ENCODE results near the gene FNBP1. TPM values are rescaled to one million over a fixed set of nuclear protein-coding genes. Genes with fewer than 3 reads are reported as not detected.

Gene FNBP1
- total RNA-seq, 1 experiment from 2014 or later = 36.5 TPM

GRCh38 chr9:129910628-129911567 is 132.1 kb downstream of the FNBP1 start:
- peak overlapping the region in 2 of 3 experiments; percentile 31 to 67; a peak in 3 of 7 replicates for H3K27ac Mint-ChIP-seq
- Histone ChIP-seq H2AFZ (ENCODE audit: low read length) (no peak overlapping the region), H2BK20ac (ENCODE audit: low read depth, low read length, poor library complexity, severe bottlenecking) (no peak overlapping the region), H3T11ph (ENCODE audit: low read length) (no peak overlapping the region), H4K91ac (ENCODE audit: insufficient read length, low read depth, low read length) (no peak overlapping the region), H2BK15ac (ENCODE audit: low read depth, low read length) (peak overlapping the region; percentile 71; the same call in 1 of the 2 replicates), H4K8ac (replicated peaks; ENCODE audit: insufficient read length, low read depth, low read length) (no peak overlapping the region), H3K9me3 (ENCODE audit: control insufficient read depth, low read depth, low read length) (no peaks in the 10 kb centered on the region), H3K23me2 (ENCODE audit: insufficient read length, low read depth, low read length, poor library complexity, severe bottlenecking) (no peaks in the 10 kb centered on the region), H3K14ac (ENCODE audit: insufficient read depth, low read length) (no peak overlapping the region), H4K5ac (ENCODE audit: insufficient read length, low read depth, low read length) (no peak overlapping the region), H3K79me1 (ENCODE audit: insufficient read depth, low read depth, low read length, poor library complexity, severe bottlenecking) (no peaks in the 10 kb centered on the region), H3K23ac (ENCODE audit: insufficient read length, low read depth, low read length) (no peak overlapping the region), H2BK5ac (ENCODE audit: insufficient read length, low read length) (no peak overlapping the region), H3K4ac (ENCODE audit: low read depth, low read length) (no peak overlapping the region), H4K20me1 (ENCODE audit: control insufficient read depth, insufficient read depth, insufficient read length) (no peaks in the 10 kb centered on the region), H2AK5ac (ENCODE audit: insufficient read length, low read length) (no peak overlapping the region), H3K4me2 (ENCODE audit: insufficient read depth, insufficient read length, low read length) (no peak overlapping the region), H2BK120ac (ENCODE audit: low read depth, low read length, poor library complexity, severe bottlenecking) (no peak overlapping the region), H3K27ac (ENCODE audit: insufficient read length, low read depth, low read length) (no peak overlapping the region), H3K56ac (ENCODE audit: insufficient read length, low read depth, low read length) (no peak overlapping the region), H3K9ac (ENCODE audit: extremely low read depth, insufficient read length, low read length) (no peak overlapping the region), H3K18ac (ENCODE audit: insufficient read length, low read depth, low read length) (no peak overlapping the region), H2BK12ac (ENCODE audit: insufficient read length, low read depth, low read length) (no peak overlapping the region), H3K27me3 (ENCODE audit: insufficient read depth, low read length) (no peaks in the 10 kb centered on the region), H3K79me2 (ENCODE audit: insufficient read depth, low read length) (no peaks in the 10 kb centered on the region), H3K4me1 (ENCODE audit: insufficient read depth, low read length) (peaks cover 3% of the 10 kb centered on the region; the same call in 1 of the 2 replicates)
- peaks cover 3 to 5% of the 10 kb centered on the region in 2 experiments; a peak in 3 of 5 replicates for H3K9me3 Mint-ChIP-seq
- DNase-seq = no peak
- H3K36me3 Mint-ChIP-seq (ENCODE audit: insufficient read depth in 1 of 3, low read depth in 3 of 3) = peaks cover 11 to 16% (median 13%) of the 10 kb centered on the region in 3 experiments
- H3K4me1 Mint-ChIP-seq = peaks cover 15 to 30% of the 10 kb centered on the region in 2 experiments
- WGBS (ENCODE audit: extremely low coverage, insufficient read length, low lambda C conversion rate) = no CpG with 5 or more reads among the region's 15 CpGs
- no peak overlapping the region for H3K4me3 Mint-ChIP-seq
- TF ChIP-seq, protein P1, sequence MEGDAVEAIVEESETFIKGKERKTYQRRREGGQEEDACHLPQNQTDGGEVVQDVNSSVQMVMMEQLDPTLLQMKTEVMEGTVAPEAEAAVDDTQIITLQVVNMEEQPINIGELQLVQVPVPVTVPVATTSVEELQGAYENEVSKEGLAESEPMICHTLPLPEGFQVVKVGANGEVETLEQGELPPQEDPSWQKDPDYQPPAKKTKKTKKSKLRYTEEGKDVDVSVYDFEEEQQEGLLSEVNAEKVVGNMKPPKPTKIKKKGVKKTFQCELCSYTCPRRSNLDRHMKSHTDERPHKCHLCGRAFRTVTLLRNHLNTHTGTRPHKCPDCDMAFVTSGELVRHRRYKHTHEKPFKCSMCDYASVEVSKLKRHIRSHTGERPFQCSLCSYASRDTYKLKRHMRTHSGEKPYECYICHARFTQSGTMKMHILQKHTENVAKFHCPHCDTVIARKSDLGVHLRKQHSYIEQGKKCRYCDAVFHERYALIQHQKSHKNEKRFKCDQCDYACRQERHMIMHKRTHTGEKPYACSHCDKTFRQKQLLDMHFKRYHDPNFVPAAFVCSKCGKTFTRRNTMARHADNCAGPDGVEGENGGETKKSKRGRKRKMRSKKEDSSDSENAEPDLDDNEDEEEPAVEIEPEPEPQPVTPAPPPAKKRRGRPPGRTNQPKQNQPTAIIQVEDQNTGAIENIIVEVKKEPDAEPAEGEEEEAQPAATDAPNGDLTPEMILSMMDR (conservative IDR thresholded peaks at IDR 0.05) = no peak
- H3K27me3 Mint-ChIP-seq (ENCODE audit: low read depth) = no peaks in the 10 kb centered on the region
